Measurements from ENCODE around the gene FDPS.

The FDPS gene

DNA sequence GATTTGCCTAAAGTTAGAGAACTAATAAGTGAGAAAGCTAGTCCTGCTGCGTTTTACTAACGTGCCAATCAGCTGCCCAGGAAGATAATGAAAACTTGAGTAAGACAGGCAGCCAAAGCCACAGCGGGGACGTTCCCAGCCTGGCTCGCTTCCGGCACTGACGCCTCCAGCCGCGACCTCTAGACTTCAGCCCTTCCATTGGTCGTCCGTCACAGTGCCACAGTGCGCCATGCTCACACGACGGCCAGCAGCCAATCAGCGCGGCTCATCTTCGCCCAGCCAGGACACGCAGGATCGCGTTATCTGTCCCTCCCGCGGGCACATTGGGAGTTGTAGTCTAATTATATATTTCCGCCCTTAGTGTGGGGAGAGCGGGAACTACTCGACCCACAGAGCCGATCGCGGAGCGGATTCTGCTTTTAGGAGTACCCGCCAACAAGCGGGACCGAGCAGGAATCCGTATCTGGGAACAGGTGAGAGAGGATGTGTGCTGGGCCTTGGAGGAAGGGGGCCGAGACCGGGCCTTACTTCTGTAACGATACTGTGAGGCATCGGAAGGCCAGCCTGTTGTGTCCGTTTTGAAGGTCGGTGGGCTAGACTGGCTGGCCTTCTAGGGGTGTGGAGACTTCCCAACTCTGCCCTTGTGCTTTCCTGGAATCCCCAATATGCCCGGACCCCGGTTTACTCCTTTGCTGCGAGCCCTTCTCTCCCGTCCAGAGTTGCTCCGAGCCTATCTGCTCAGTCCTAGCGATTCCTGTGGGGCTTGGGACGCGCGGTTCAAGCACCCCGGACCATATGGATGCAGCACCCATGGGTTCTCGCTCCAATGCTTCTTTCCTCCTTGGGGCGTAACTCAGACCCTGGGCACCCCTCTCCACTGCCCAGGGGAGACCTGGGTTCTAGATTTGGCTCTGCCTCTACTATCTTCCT lies at the start of gene FDPS:
TSS of gene FDPS (plus strand) at position 374 of the 930 bp plus-strand sequence. CDS start 924 bp downstream, outside the sequence.
- peak; percentile 97 for DNase-seq

DNA sequence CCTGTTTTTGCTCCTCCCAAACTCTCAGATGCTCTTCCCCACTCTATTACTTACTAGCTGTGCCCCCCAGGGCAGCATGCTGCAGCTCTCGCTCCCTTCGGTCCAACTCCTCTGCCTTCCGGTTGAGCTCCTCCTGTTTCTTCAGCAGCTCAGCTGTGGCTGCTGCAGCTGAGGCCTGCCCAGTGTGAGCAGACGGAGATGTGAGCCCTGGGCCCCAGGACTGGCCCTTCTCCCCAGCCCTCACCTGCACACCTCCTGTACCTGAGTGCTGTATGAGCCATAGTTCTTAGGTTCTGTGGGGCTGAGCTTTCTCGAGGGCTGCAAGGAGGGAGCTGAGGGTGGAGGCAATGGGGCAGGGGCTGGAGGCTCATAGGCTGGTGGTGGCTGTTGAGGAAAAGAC lies 48.4 kb upstream of the FDPS start:
- no peak for DNase-seq

DNA sequence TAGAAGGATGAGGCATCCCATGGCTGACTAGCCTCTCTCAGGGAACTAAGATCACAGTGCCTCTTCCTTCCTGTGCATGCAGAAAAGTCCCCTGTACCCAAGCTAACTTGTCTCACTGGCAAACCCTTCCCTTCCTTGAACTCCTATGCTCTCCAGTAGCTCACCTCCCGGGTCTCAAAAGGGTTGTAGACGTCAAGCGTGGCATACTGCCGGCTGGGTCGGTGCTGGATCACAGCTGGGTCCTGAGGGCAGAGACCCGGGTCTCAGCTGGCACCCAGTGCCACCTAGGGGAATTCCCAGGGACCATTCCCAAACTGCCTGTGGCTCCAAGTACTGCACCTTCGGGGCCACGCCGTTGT lies 47.2 kb upstream of the FDPS start:
- peak; percentile 30 for DNase-seq

DNA sequence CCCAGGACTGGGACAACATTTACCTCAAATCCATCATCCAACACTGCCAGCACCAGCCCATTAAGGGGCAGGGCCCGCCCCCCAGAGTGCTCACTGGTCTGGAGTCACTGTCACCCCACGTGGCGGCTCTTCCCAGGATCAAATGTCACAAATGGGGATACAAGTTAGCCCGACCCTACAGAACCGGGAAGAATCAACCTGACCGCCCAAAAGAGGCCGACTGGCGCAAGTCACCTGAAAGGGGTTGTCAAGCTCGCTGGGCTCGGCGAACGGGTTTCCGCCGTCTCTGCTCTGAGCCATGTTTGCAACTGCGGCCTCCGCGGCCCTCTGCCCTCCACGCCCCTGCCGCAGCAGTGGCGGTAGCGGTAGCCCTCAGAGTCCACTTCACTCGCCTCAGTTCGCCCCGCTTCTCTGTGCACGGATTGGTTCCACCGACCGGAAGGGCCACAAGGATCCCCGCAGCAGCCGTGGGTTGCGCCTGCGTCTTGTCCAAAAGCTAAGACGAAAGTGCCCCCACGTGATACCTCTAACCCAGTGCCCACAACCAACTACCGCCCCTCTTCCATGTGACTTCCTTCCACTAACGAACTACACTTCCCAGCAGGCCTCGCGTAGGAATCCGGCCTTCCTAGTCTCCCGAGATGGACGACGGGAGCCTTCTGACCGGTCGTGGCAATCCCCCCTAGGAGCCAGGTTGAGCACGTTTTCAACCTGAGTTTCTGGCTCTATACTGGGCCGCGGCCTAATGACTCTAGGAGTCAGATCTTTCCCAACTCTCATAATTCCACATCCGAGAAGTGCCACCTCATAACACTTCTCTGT lies 46.6 kb upstream of the FDPS start, which contains the start of gene SCAMP3:
TSS of gene SCAMP3 (minus strand) at position 509 of the 822 bp plus-strand sequence. CDS start at position 300, 209 bp downstream.
- peak; percentile 94 for DNase-seq

DNA sequence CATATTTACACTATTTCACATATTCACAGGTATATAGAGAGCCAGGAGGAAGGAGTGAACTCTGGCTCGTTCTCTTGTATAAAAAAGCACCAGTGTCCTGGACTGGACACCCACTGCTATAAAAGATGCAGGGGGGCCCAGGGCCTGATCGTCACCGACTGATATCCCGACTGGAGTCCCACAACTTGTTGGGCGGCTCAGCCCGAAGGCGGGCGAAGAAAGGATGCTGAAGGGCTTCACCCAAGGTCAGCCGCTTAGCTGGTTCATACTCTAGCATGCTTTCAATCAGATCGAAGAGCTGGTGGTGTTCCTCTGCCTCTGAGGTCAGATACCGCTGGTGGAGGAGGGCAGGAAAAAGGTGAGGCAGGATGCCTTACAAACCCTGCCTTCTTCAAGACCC lies 45.6 kb upstream of the FDPS start:
- no peak for DNase-seq

DNA sequence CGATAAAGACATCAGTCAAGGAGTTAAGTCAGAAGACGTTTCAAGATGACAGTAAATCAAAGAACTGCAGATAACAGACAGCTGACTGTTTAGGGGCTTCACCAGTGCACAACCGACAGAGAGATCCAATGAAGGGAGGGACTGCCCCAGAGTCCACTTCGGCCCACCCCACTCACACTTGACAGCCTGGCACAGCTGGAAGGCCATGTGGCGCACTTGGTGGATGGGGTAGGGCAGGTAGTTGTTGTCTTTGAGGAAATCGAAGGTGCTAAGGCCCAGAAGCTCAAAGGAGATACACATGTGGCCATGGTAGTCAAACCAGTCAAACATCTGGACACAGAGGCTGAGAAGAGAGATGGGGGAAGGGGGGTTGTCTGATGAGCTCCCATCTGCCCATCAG lies 42.1 kb upstream of the FDPS start:
- DNase-seq: no peak

DNA sequence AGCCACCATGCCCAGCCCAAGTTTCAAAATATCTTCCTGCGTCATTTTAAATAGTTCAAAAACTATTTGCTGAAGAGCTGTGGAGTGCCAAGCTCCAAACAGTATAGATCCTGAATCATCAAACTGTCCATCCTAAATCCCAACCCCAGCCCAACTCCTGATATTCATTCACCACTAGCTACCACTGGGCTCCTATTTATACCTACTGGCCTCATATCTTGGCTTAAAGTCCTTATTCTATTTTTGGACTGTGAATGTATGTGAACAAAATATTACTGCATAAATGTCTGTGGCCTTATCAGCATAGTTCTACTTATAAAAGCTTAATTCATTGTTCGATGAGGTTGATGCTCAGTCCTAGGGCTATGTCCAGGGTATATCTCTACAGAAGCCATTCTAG lies 41.3 kb upstream of the FDPS start:
- DNase-seq: no peak

DNA sequence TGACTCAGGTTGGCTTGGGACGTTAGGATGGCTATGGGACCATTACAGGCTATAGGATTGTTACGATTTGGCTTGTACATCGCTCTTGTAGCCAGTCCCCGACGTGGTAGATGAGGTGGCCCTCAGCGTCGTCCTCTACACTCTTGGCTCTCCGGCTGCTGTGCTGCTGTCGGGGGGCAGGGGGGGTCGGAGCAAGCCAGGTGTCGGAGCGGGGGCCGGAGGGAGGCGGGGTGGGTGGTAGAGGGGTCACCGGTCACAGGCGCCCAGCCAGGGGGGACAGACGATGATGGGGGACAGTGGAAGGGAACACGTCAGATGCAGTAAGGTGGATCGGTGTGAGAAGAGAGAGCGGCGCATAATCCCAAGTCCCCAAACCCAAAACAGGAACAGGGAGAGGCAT lies 40.0 kb upstream of the FDPS start:
- no peak for DNase-seq

DNA sequence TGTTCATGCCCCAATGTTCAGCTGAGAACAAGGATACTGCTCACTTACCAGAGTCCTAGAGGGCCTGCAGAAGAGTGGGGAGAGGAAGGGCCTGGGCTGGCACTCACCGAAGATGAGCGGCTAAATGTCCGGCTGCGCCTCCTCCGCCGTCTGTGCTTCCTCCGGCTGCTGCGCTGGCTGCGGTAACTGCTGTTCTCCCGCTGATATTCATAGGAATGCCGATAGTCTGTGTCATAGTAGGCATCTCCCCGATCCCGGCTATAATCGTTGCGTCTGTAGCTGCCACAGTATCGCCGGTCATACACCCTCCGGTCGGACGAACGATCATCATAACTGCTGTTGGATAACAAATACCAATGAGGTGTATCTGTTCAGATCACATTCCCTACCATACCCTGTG lies 39.3 kb upstream of the FDPS start:
- DNase-seq: no peak

DNA sequence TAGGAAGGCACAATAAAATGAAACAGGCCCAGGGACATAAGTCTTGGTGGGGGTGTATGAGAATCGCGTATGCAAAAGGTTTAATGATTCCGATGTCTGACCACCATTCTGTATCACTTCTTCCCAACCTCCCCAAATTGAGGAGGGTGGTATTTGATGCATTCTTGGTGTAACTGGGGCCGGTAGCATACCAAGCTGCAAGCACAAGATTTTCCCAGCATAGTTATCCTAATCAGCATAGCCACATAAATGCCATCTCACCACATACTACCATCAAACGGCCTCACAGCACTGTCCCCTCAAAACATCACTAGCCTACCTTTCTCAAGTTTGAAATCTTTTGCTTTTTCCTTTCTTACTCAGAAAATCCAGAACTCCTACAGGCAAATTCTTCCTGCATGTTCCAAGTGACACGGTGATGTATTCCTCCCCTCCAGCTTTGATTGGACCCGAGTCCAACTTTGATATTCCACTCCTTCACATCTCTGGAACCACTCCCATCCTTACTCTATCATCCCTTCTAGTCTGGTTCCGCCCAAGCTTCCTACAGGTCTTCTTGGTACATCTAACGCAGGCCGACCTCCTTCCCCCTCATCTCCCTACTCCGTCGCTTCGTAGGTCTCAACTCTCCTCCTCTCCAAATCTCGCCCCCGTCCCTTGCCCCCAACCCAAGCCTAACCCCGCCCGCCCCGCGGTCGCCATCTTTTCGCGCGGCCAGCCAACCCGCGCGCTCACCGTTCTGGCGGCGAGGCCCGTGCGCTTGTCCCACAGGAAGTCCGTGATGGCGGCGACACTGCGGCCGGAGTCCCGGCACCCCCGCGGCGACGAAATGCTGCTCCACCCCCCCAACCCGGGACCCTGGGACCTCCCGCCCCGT lies 36.0 kb upstream of the FDPS start:
- no peak for DNase-seq

DNA sequence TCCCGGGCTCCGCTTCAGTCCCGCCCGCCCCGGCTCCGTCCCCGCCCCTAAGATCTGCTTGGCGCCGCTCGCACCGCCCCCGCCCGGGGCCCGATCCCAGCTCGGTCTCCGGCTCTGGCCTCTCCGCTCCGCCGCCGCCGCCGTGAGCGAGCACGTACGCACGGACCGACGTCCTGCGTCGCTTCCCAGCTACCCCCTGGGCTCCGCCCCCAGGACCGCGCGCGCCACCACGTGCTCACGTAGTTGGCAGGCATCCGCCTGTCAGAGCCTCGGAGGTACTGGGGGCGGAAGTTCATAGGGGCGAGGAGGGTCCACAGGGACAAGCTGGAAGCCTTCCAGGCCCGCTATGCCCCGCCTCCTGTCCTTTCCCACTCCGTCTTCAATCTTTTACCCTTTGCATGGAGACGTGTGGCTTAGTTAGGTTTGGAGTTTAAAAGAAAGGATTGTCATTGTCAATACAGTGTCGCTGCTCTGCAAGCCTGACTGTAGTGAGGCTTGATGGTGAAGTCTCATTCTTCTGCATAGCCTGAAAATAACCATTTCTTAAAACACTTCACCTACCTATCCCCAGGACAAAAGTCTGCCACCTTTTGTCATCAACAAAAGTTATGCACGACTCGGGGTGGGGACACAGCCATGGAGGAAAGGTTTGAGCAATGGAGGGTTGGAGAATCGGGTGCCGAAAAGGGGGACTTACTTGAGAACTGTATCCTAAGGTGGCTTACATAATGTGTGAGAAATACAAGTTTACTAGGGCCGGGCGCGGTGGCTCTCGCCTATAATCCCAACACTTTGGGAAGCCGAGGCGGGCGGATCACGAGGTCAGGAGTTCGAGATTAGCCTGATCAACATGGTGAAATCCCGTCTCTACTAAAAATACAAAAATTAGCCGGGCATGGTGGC lies 35.1 kb upstream of the FDPS start, which contains the start of gene CLK2:
TSS of gene CLK2 (minus strand) at position 162 of the 903 bp plus-strand sequence. CDS start 2,527 bp downstream, outside the sequence.
- DNase-seq: peak; percentile 94

DNA sequence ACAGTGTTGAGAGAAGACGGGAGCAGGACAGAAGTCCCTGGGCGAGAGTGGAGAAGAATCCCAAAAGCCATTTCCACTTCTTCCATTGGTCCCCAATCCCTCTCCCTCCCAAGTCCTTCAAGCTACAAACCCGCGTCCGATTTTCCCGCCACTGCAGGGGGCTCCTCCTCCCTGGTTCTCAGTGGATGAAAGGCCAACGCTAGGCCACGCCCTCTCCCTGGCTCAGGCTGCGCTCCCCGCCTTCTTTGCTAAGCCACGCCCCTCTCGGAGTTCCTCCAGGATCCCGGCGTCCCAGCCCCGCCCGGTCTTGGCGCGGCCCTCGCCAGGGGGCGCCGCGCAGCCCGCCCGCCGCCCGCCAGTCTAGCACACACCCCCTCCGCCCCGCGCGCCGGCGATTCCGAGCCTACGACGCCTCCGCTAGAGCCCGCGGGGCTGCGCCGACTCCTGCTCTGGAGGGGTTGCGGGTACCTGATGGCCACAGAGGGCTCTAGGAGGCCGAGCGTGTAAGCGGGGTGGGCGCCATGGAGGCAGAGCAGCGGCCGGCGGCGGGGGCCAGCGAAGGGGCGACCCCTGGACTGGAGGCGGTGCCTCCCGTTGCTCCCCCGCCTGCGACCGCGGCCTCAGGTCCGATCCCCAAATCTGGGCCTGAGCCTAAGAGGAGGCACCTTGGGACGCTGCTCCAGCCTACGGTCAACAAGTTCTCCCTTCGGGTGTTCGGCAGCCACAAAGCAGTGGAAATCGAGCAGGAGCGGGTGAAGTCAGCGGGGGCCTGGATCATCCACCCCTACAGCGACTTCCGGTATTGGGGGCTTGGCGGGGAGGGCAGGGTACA lies 31.4 kb upstream of the FDPS start, which contains the start of gene HCN3:
TSS of gene HCN3 (plus strand) at position 394 of the 832 bp plus-strand sequence. CDS start at position 522, 128 bp downstream.
- peak; percentile 95 for DNase-seq

DNA sequence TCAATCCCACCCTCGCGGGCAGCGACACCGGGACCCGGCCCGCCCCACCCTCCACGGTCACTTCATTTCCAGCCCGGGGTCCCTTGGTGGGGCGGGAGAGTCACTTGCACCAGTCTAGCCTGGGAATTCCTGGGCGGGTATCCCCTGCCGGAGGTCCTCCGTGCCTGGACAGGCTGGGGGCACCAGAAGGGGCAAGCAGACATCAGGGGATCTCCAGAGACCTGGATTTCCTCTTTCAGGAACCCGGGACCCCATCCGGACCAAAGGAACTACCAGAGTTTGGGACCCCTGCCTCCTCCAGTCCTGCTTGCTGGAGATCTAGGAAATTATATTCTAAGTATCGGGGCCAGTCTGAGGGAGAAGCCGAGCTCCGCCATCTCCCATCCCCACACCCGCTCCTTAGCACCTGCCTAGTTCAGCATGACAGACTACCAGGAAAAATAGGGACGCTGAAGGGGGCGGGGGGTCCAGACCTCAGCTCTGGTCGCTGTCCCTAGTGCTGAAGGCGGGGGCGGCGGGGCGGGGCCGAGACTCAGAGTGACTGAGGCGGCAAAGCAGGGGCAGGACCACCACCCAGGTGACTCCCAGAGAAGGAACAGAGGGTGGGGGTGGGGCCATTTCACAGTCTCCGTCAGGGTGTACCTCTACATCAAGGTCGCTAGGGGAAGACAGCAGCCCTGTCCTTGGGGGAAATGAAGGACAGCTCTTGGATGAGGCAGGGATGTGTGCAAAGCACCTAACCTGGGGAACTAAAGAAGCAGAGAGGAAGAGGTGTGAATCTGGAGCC lies 30.6 kb upstream of the FDPS start:
- DNase-seq: no peak

DNA sequence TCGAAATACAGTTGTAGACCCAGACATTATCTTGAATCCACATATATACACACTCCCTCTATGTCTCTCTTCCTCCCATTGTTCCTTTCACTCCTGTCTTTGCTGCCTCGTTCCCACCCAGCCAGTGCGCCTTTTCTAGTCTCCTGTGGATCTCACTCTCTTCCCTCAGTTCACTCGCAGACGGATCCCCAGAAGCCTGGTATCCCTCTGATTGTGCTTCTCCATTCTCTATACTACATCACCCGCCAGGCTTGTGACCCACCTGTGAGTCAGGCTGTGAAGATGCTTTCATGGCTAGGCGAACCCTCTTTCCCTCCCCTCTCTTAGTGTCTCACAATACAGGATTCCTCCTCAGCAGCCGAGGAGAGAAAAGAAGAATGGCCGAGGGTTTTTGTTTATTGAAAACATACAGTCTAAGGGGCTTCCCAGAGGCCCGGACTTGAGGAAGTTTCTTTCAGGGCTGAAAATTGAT lies 29.9 kb upstream of the FDPS start:
- DNase-seq: no peak

DNA sequence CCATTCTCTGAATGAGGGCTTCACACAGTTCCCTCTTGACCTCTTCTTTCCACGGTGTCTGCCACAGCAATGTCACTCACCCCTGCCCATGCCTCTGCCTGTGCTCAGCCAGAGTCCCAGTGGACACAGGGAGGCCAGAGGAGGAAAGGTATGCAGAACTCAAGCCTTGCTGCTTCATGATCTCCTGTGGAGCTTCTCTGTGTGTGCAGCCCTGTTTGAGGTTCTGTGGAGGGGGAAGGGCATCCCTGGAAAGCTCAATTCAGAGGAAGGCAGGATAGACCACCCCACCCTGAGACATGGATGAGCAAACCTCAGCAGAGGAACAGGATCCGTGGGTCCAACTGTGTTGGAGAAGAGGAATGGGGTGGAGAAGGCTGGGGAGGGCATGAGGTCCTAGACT lies 29.4 kb upstream of the FDPS start:
- DNase-seq: no peak

DNA sequence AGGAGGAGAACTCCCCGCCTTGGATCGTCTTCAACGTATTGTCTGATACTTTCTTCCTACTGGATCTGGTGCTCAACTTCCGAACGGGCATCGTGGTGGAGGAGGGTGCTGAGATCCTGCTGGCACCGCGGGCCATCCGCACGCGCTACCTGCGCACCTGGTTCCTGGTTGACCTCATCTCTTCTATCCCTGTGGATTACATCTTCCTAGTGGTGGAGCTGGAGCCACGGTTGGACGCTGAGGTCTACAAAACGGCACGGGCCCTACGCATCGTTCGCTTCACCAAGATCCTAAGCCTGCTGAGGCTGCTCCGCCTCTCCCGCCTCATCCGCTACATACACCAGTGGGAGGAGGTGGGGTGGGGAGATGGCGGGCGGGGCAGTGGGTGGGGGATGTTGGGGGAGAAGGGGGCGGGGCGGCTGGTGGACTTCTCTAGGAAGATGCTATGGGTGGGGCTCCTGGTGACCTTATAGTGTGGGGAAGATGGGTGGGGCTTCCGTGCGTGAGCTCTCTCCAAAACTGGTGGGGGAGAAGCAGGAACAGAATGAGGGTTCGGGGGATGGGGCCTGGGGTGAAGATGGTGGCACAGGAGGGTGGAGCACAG lies 26.1 kb upstream of the FDPS start:
- no peak for DNase-seq

DNA sequence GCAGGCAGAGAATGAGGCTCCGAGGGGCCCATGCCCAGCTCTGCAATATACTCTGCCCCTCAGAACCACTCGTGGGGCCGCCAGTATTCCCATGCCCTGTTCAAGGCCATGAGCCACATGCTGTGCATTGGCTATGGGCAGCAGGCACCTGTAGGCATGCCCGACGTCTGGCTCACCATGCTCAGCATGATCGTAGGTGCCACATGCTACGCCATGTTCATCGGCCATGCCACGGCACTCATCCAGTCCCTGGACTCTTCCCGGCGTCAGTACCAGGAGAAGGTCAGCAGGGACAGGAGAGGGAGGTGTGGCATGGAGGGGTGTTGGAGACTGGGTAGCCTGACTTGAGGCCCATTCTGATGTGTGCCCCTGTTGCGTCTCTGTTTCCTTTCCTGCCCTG lies 24.2 kb upstream of the FDPS start:
- no peak for DNase-seq

DNA sequence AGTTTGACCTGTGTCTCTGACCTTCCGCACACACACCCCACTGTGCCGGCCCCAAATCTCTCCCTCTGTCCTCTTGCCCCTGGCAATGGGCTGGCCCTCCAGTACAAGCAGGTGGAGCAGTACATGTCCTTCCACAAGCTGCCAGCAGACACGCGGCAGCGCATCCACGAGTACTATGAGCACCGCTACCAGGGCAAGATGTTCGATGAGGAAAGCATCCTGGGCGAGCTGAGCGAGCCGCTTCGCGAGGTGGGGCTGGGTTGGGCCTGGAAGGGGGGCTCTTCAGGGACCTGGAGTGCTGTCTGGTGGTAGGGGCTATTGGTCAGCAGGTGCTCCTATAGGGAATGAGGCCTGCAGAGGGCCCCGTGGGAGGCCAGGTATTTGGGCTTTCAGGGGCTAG lies 23.6 kb upstream of the FDPS start:
- no peak for DNase-seq

DNA sequence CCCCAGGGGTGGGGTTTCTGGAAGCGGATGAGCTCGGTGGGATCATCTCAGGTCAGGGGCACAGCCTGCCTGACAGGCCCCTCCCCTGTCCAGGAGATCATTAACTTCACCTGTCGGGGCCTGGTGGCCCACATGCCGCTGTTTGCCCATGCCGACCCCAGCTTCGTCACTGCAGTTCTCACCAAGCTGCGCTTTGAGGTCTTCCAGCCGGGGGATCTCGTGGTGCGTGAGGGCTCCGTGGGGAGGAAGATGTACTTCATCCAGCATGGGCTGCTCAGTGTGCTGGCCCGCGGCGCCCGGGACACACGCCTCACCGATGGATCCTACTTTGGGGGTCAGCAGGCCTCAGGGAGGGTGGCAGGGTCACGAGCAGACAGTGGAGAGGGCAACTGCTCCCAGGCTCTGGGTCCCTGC lies 23.0 kb upstream of the FDPS start:
- no peak for DNase-seq

All from NK-92 treated with Interleukin-12 subunit alpha and Interleukin-12 subunit beta, amount 100 ng/mL, for 24 hours (cell line).